Muscle of leg (tissue), 11 donors: ENCODE data around the gene DCP1A. TPM values are rescaled to one million over a fixed set of nuclear protein-coding genes. Genes with fewer than 3 reads are reported as not detected.

Experiments
- DNase-seq: peaks from one replicate; pipeline ENCODE4 v3.0.0; 2013
- H3K27ac ChIP-seq: one replicate; pipeline ENCODE4 v1.5.1; 2013; ENCODE audit warnings: mild to moderate bottlenecking, low read length, control low read depth
- H3K27me3 ChIP-seq: one replicate; pipeline ENCODE4 v1.6.1; 2013; ENCODE audit warnings: low read length; ENCODE audit not compliant: control insufficient read depth, insufficient read depth
- H3K36me3 ChIP-seq: one replicate; pipeline ENCODE4 v1.6.1; 2013; ENCODE audit warnings: low read length; ENCODE audit not compliant: control insufficient read depth, insufficient read depth
- H3K4me1 ChIP-seq: one replicate; pipeline ENCODE4 v1.6.1; 2013; ENCODE audit warnings: low read length; ENCODE audit not compliant: control insufficient read depth, insufficient read depth
- H3K4me3 ChIP-seq: one replicate; pipeline ENCODE4 v1.5.1; 2013; ENCODE audit warnings: low read length, control low read depth
- H3K9me3 ChIP-seq: replicated peaks from 2 replicates; pipeline ENCODE4 v1.6.1; 2013; ENCODE audit warnings: low read depth, low read length; ENCODE audit not compliant: control insufficient read depth
- WGBS: methylation state at CpG from one replicate; pipeline ENCODE4 v1.1.5; 2013; ENCODE audit warnings: missing lambda C conversion rate; ENCODE audit not compliant: insufficient coverage; 5-methylcytosine and 5-hydroxymethylcytosine counted together
- polyA plus RNA-seq, 8 donors: library from polyadenylated mRNA; unstranded; fragments of 120-200 nt; gene quantifications; one replicate each; pipeline versions ENCODE4 v1.2.1 to v1.2.3, GENCODE V29; 2013; ENCODE audit warnings: inconsistent platforms in 1 of 8, low replicate concordance in 1 of 8; ENCODE audit not compliant: insufficient read length in 8 of 8, insufficient read depth in 1 of 8
- total RNA-seq: library from RNA; stranded (reverse); fragments of 120-200 nt; gene quantifications from one replicate; pipeline ENCODE4 v1.2.4, GENCODE V29; 2013

DCP1A gene
- total and polyA plus RNA-seq, 9 donors, result 13.6 to 18.5 (median 16.4) TPM

GRCh38 chr3:53242155-53242554 is 105.2 kb downstream of the DCP1A start:
- Histone ChIP-seq H3K27me3 (peaks cover 10% of the 10 kb centered on the region), H3K27ac (no peak overlapping the region), H3K4me1 (peaks cover 51% of the 10 kb centered on the region), H3K36me3 (peaks cover 20% of the 10 kb centered on the region), H3K4me3 (no peak overlapping the region), H3K9me3 (peaks cover 2% of the 10 kb centered on the region)
- 87% methylated on average over 6 of the region's 7 CpGs for WGBS
- no peak for DNase-seq

- Histone ChIP-seq H3K4me3 (no peak overlapping the region), H3K27me3 (peaks cover 10% of the 10 kb centered on the region), H3K9me3 (peaks cover 2% of the 10 kb centered on the region), H3K4me1 (peaks cover 55% of the 10 kb centered on the region), H3K36me3 (peaks cover 27% of the 10 kb centered on the region), H3K27ac (no peak overlapping the region)
- WGBS, result 77% methylated on average over 11 of the region's 28 CpGs
- peak; percentile 74 for DNase-seq
Observed at GRCh38 chr3:53240989-53241972, 106.1 kb downstream of the DCP1A start.

DNA sequence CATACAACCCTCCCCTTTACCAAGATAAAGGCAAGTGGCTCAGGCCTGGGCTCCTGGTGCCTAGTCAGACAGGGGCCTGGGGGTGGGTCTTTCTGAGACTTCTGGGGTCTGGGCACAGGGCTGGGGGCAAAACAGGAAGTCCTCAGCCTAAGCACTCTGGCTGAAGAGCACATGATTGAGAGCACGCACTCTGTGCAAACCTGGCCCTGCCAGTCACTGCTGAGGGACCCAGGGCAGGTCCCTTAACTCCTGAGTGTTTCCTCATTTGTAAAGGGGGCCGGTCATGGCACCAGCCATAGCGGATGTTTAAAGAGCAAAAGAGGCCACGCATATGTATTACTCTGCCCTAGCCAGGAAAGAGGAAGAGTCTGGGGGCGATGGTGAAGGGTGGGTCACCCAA is 107.5 kb downstream of the DCP1A start:
- Histone ChIP-seq H3K27me3 (peaks cover 10% of the 10 kb centered on the region), H3K27ac (no peak overlapping the region), H3K4me3 (no peak overlapping the region), H3K9me3 (no peaks in the 10 kb centered on the region), H3K4me1 (peaks cover 62% of the 10 kb centered on the region), H3K36me3 (peaks cover 37% of the 10 kb centered on the region)
- WGBS, result 85% methylated on average over 2 of the region's 5 CpGs
- DNase-seq, result no peak

GRCh38 chr3:53238886-53239285 is 108.5 kb downstream of the DCP1A start:
- Histone ChIP-seq H3K27ac (no peak overlapping the region), H3K4me1 (peaks cover 60% of the 10 kb centered on the region), H3K4me3 (no peak overlapping the region), H3K36me3 (peaks cover 46% of the 10 kb centered on the region), H3K27me3 (peaks cover 6% of the 10 kb centered on the region), H3K9me3 (no peaks in the 10 kb centered on the region)
- 82% methylated on average over 4 of the region's 4 CpGs for WGBS
- no peak for DNase-seq

- Histone ChIP-seq H3K4me1 (peaks cover 54% of the 10 kb centered on the region), H3K4me3 (no peak overlapping the region), H3K27me3 (peaks cover 2% of the 10 kb centered on the region), H3K27ac (no peak overlapping the region), H3K9me3 (no peaks in the 10 kb centered on the region), H3K36me3 (peaks cover 51% of the 10 kb centered on the region)
- WGBS, result 88% methylated on average over 4 of the region's 6 CpGs
- DNase-seq, result no peak
Observed at GRCh38 chr3:53238051-53238850, 109.1 kb downstream of the DCP1A start.

GRCh38 chr3:53236112-53236841 is 111.1 kb downstream of the DCP1A start:
- peak; percentile 60 for DNase-seq
- no peaks in the 10 kb centered on the region for H3K27me3 ChIP-seq
- H3K4me1 ChIP-seq, result peaks cover 45% of the 10 kb centered on the region
- H3K9me3 ChIP-seq, result no peaks in the 10 kb centered on the region
- WGBS, result 63% methylated on average over 8 of the region's 9 CpGs
- H3K36me3 ChIP-seq, result peaks cover 64% of the 10 kb centered on the region
- no peak overlapping the region for H3K4me3 ChIP-seq
- H3K27ac ChIP-seq, result no peak overlapping the region

DNA sequence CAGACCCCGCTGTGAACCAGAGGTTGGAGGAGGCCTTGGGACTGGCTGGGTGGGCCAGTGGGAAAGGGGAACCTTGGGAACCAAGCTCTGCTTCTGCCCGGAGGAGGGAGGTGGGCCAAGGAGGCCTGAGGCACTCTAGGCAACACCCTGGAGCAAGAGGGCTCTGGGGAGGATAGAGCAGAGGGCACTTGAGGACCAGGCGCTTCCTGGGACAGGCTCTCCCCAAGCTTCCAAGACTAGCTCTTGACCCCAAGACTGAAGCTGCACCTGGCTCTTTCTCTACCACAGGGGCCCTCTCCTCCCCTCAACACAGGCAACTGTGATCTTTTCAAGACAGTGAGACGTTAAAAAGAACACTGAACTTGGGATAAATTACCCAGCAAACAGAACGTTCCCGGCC is 111.8 kb downstream of the DCP1A start:
- peaks cover 37% of the 10 kb centered on the region for H3K4me1 ChIP-seq
- no peak overlapping the region for H3K4me3 ChIP-seq
- peaks cover 65% of the 10 kb centered on the region for H3K36me3 ChIP-seq
- H3K27me3 ChIP-seq, result no peaks in the 10 kb centered on the region
- DNase-seq, result no peak
- no peak overlapping the region for H3K27ac ChIP-seq
- H3K9me3 ChIP-seq, result no peaks in the 10 kb centered on the region
- 91% methylated on average over 4 of the region's 6 CpGs for WGBS

- H3K4me3 ChIP-seq, result no peak overlapping the region
- no peak for DNase-seq
- no peaks in the 10 kb centered on the region for H3K9me3 ChIP-seq
- H3K27ac ChIP-seq, result no peak overlapping the region
- H3K36me3 ChIP-seq, result peaks cover 66% of the 10 kb centered on the region
- no peaks in the 10 kb centered on the region for H3K27me3 ChIP-seq
- H3K4me1 ChIP-seq, result peaks cover 30% of the 10 kb centered on the region
- 99% methylated on average over 8 of the region's 10 CpGs for WGBS
Observed at GRCh38 chr3:53234841-53235232, 112.5 kb downstream of the DCP1A start.

GRCh38 chr3:53234130-53234840 is 113.1 kb downstream of the DCP1A start:
- H3K4me1 ChIP-seq, result peaks cover 26% of the 10 kb centered on the region
- H3K27me3 ChIP-seq, result no peaks in the 10 kb centered on the region
- no peak overlapping the region for H3K27ac ChIP-seq
- DNase-seq, result no peak
- H3K36me3 ChIP-seq, result peaks cover 70% of the 10 kb centered on the region
- H3K9me3 ChIP-seq, result no peaks in the 10 kb centered on the region
- 74% methylated on average over 9 of the region's 15 CpGs for WGBS
- no peak overlapping the region for H3K4me3 ChIP-seq
